HCT116 (cell line): ENCODE results near the gene ITPR1. TPM values are rescaled to one million over a fixed set of nuclear protein-coding genes. Genes with fewer than 3 reads are reported as not detected.

Experiments
- ATAC-seq: fragments of 200-7000 bp; cut with Tn5 transposase; 2 replicates; pipeline ENCODE4 v1.9.1; 2020; ENCODE audit warnings: mild to moderate bottlenecking, moderate library complexity
- BruUV-seq: library from RNA; stranded (reverse); fragments of 400-500 nt; replicated peaks from 2 replicates; lab custom pipeline; 2021; lab: Mats Ljungman, UMichigan
- CTCF ChIA-PET: fragments of 300-600 bp; sonication (Branson Sonifier 250); formaldehyde crosslinking; loops from one replicate; lab custom pipeline; 2021; ENCODE audit warnings: antibody characterized with exemption; lab: Charles Lee
- POLR2A ChIA-PET: fragments of 300-600, 350-600 bp; sonication (Branson Sonifier 250); formaldehyde crosslinking; loops from one replicate; lab custom pipeline; 2021; ENCODE audit warnings: antibody characterized with exemption; lab: Charles Lee
- RAD21 ChIA-PET, 2 experiments: fragments of 300-600 bp; sonication (Branson Sonifier 250); formaldehyde crosslinking; loops; one replicate each; lab custom pipeline; 2023; ENCODE audit warnings: low total read pairs in 2 of 2; ENCODE audit not compliant: uncharacterized antibody in 2 of 2, unreplicated experiment in 2 of 2, low non-redundant PET in 1 of 2; lab: Charles Lee
- DNase-seq: peaks from one replicate; pipeline ENCODE4 v3.0.0-alpha.2; 2010; ENCODE audit warnings: low read depth, low spot score
- H2AFZ ChIP-seq: fragments of 200-600 bp; shearing (Covaris generic), sonication (generic); 2 replicates; pipeline ENCODE4 v1.6.1; 2017; ENCODE audit warnings: low read depth, mixed run types, mixed read lengths, antibody characterized with exemption, low read length; ENCODE audit not compliant: poor library complexity, severe bottlenecking
- H3K27ac ChIP-seq: 2 replicates; pipeline ENCODE4 v1.5.1; 2012; ENCODE audit warnings: low read depth, low read length
- H3K27me3 ChIP-seq: fragments of 200-600 bp; sonication (generic); 2 replicates; pipeline ENCODE4 v1.6.1; 2016; ENCODE audit warnings: mixed run types, low read length, mixed read lengths; ENCODE audit not compliant: insufficient read depth
- H3K36me3 ChIP-seq, 2 experiments: fragments of 200-500 bp in 1 of 2; fragments of 200-600 bp in 1 of 2; sonication (Bioruptor generic) in 1 of 2; sonication (generic) in 1 of 2; 2 replicates each; pipeline versions ENCODE4 v1.5.1 to v1.6.1; 2014 to 2016; ENCODE audit warnings: low read length in 2 of 2, inconsistent platforms in 1 of 2, mixed read lengths in 1 of 2, mixed run types in 1 of 2; ENCODE audit not compliant: insufficient read depth in 2 of 2, control insufficient read depth in 1 of 2
- H3K4me1 ChIP-seq, 2 experiments: fragments of 200-600 bp in 1 of 2; sonication (generic) in 1 of 2; 2 replicates each; pipeline versions ENCODE4 v1.5.1 to v1.6.1; 2012 to 2017; ENCODE audit warnings: low read length in 2 of 2, inconsistent platforms in 1 of 2, mild to moderate bottlenecking in 1 of 2, mixed read lengths in 1 of 2, mixed run types in 1 of 2, moderate library complexity in 1 of 2; ENCODE audit not compliant: insufficient read depth in 2 of 2, control insufficient read depth in 1 of 2
- H3K4me2 ChIP-seq: fragments of 200-600 bp; sonication (generic); 2 replicates; pipeline ENCODE4 v1.6.1; 2017; ENCODE audit warnings: mixed run types, low read length, mixed read lengths
- H3K4me3 ChIP-seq, 2 experiments: fragments of 200-600 bp in 1 of 2; sonication (generic) in 1 of 2; replicated peaks in 1 of 2; 2 replicates each; pipeline ENCODE4 v1.5.1; 2011 to 2016; ENCODE audit warnings: low read length in 2 of 2, control low read depth in 1 of 2, low read depth in 1 of 2, mild to moderate bottlenecking in 1 of 2, mixed read lengths in 1 of 2, mixed run types in 1 of 2
- H3K79me2 ChIP-seq: fragments of 200-600 bp; sonication (generic); 2 replicates; pipeline ENCODE4 v1.6.1; 2017; ENCODE audit warnings: mild to moderate bottlenecking, mixed run types, low read length, moderate library complexity, mixed read lengths; ENCODE audit not compliant: insufficient read depth
- H3K9ac ChIP-seq: fragments of 200-600 bp; sonication (generic); 2 replicates; pipeline ENCODE4 v1.6.1; 2016; ENCODE audit warnings: low read length, mixed read lengths
- H3K9me2 ChIP-seq: fragments of 200-600 bp; sonication (generic), shearing (Covaris generic); 2 replicates; pipeline ENCODE4 v1.6.1; 2017; ENCODE audit warnings: mixed run types, mild to moderate bottlenecking, moderate library complexity; ENCODE audit not compliant: insufficient read depth
- H3K9me3 ChIP-seq, 2 experiments: fragments of 200-500 bp in 1 of 2; fragments of 200-600 bp in 1 of 2; sonication (Bioruptor generic) in 1 of 2; sonication (generic) in 1 of 2; 2 replicates each; pipeline ENCODE4 v1.6.1; 2014 to 2017; ENCODE audit warnings: low read length in 2 of 2, mixed read lengths in 2 of 2, inconsistent platforms in 1 of 2, low read depth in 1 of 2, mild to moderate bottlenecking in 1 of 2, mixed run types in 1 of 2, moderate library complexity in 1 of 2; ENCODE audit not compliant: control insufficient read depth in 1 of 2, insufficient read depth in 1 of 2
- H4K20me1 ChIP-seq: fragments of 200-600 bp; sonication (generic), shearing (Covaris generic); 2 replicates; pipeline ENCODE4 v1.6.1; 2017; ENCODE audit warnings: mixed run types, mild to moderate bottlenecking, moderate library complexity; ENCODE audit not compliant: insufficient read depth
- ATF3 ChIP-seq: IDR thresholded peaks from 2 replicates; pipeline ENCODE4 v1.6.1; 2012
- CBX3 ChIP-seq: IDR thresholded peaks from 2 replicates; pipeline ENCODE4 v1.6.1; 2012; ENCODE audit warnings: low read depth
- CEBPB ChIP-seq: IDR thresholded peaks from 2 replicates; pipeline ENCODE4 v1.6.1; 2012; ENCODE audit warnings: low read depth
- EGR1 ChIP-seq: IDR thresholded peaks from 2 replicates; pipeline ENCODE4 v1.6.1; 2012; ENCODE audit warnings: low read depth
- ELF1 ChIP-seq: IDR thresholded peaks from 2 replicates; pipeline ENCODE4 v1.6.1; 2012; ENCODE audit warnings: low read depth, borderline replicate concordance
- EZH2 ChIP-seq: fragments of 200-600 bp; sonication (generic); IDR thresholded peaks from 2 replicates; pipeline ENCODE4 v1.6.1; 2017; ENCODE audit warnings: antibody characterized with exemption, mixed run types
- EZH2phosphoT487 ChIP-seq: fragments of 200-600 bp; IDR thresholded peaks from 2 replicates; pipeline ENCODE4 v1.6.1; 2018; ENCODE audit warnings: antibody characterized with exemption, borderline replicate concordance
- FOSL1 ChIP-seq: IDR thresholded peaks from 2 replicates; pipeline ENCODE4 v1.6.1; 2012; ENCODE audit warnings: low read depth
- MAX ChIP-seq: IDR thresholded peaks from 2 replicates; pipeline ENCODE4 v1.6.1; 2012
- POLR2AphosphoS5 ChIP-seq: IDR thresholded peaks from 2 replicates; pipeline ENCODE4 v1.6.1; 2011; ENCODE audit warnings: mild to moderate bottlenecking, low read depth, low read length, moderate library complexity
- RAD21 ChIP-seq: IDR thresholded peaks from 2 replicates; pipeline ENCODE4 v1.6.1; 2012; ENCODE audit warnings: low read depth, mild to moderate bottlenecking
- REST ChIP-seq: IDR thresholded peaks from 2 replicates; pipeline ENCODE4 v1.6.1; 2012; ENCODE audit warnings: low read depth
- SIN3A ChIP-seq: IDR thresholded peaks from 2 replicates; pipeline ENCODE4 v1.6.1; 2012; ENCODE audit warnings: low read depth
- SP1 ChIP-seq: IDR thresholded peaks from 2 replicates; pipeline ENCODE4 v1.6.1; 2012; ENCODE audit warnings: low read depth
- SRF ChIP-seq: IDR thresholded peaks from 2 replicates; pipeline ENCODE4 v1.6.1; 2012; ENCODE audit warnings: low read depth
- TCF7L2 ChIP-seq: IDR thresholded peaks from 2 replicates; pipeline ENCODE4 v1.7.0; 2011; ENCODE audit warnings: borderline replicate concordance, inconsistent platforms; ENCODE audit not compliant: insufficient read depth, insufficient read length; ENCODE audit errors: extremely low read depth
- ZBTB33 ChIP-seq: IDR thresholded peaks from 2 replicates; pipeline ENCODE4 v1.6.1; 2011; ENCODE audit warnings: mild to moderate bottlenecking, low read length, moderate library complexity; ENCODE audit not compliant: insufficient replicate concordance; ENCODE audit errors: extremely low read depth
- ZFX ChIP-seq: fragments of 450-650 bp; IDR thresholded peaks from 2 replicates; pipeline ENCODE4 v1.6.1; 2017
- ZNF274 ChIP-seq: fragments of 200-500 bp; sonication (Bioruptor generic); IDR thresholded peaks from 2 replicates; pipeline ENCODE4 v1.6.1; 2014; ENCODE audit warnings: mild to moderate bottlenecking, low read depth, low read length, inconsistent platforms
- intact Hi-C: fragments of 100-400 bp; cut with micrococcal nuclease; formaldehyde crosslinking; loops from 2 replicates; pipeline ENCODE4 v1.10.0; 2022
- total RNA-seq: library from RNA; stranded (reverse); gene quantifications from one replicate; pipeline ENCODE4 v1.2.1, GENCODE V29; 2021; ENCODE audit not compliant: unreplicated experiment

The ITPR1 gene
- total RNA-seq, 1 experiment from 2014 or later, result 9.2 TPM

GRCh38 chr3:4520033-4520816 lies 27.1 kb downstream of the ITPR1 start:
- no peak overlapping the region for H3K27ac ChIP-seq
- no peaks in the 10 kb centered on the region for H3K9me3 ChIP-seq
- no TSS peak for BruUV-seq
- intact Hi-C loops, result no loop called here
- no peak overlapping the region for H3K9ac ChIP-seq
- H2AFZ ChIP-seq, result no peak overlapping the region
- H4K20me1 ChIP-seq, result no peaks in the 10 kb centered on the region
- no peaks in the 10 kb centered on the region for H3K36me3 ChIP-seq
- TF ChIP-seq FOSL1 (no peak), RAD21 (no peak), ELF1 (no peak), ZBTB33 (no peak), CEBPB (no peak), POLR2AphosphoS5 (no peak), ZFX (no peak), EZH2 (no peak), ZNF274 (no peak), REST (no peak), ATF3 (no peak), TCF7L2 (no peak), SP1 (no peak), MAX (no peak), EGR1 (no peak), CBX3 (no peak), SRF (no peak), EZH2phosphoT487 (no peak), SIN3A (no peak)
- TF ChIP-seq, all 23 proteins: peak for 0
- H3K9me2 ChIP-seq, result no peaks in the 10 kb centered on the region
- H3K4me3 ChIP-seq, result no peak overlapping the region
- no peak overlapping the region for H3K4me2 ChIP-seq
- DNase-seq (no peak), ATAC-seq (no peak)
- CTCF ChIA-PET, result no interaction called here
- no peaks in the 10 kb centered on the region for H3K79me2 ChIP-seq
- POLR2A ChIA-PET, result interaction anchor here (1.5 kb wide), 1 partner anchor 27 kb away, joined by 6 read pairs; the partner anchor contains the start of gene ITPR1
- RAD21 ChIA-PET, result no interaction called here
- no peaks in the 10 kb centered on the region for H3K27me3 ChIP-seq
- no peaks in the 10 kb centered on the region for H3K4me1 ChIP-seq
